Testis (tissue), 3 donors: Measurements from ENCODE around the gene GPR42. TPM values are rescaled to one million over a fixed set of nuclear protein-coding genes. Genes with fewer than 3 reads are reported as not detected.
"Not testable (repeated sequence)": the region's sequence is repeated elsewhere in the genome, so short reads cannot be mapped to it uniquely, and the experiment has no call there.

ENCODE experiments used
- DNase-seq: peaks from one replicate; pipeline ENCODE4 v3.0.0-alpha.2; 2019
- H3K27ac ChIP-seq, 2 donors: fragments of 200-600 bp; sonication (generic); one replicate each; pipeline ENCODE4 v1.5.1; 2019
- H3K27me3 ChIP-seq: fragments of 200-600 bp; sonication (generic); one replicate; pipeline ENCODE4 v1.5.1; 2019
- H3K36me3 ChIP-seq: fragments of 200-600 bp; sonication (generic); one replicate; pipeline ENCODE4 v1.5.1; 2017; ENCODE audit warnings: low read depth; ENCODE audit errors: missing control alignments
- H3K4me1 ChIP-seq: fragments of 200-600 bp; sonication (generic); one replicate; pipeline ENCODE4 v1.5.1; 2019
- H3K4me3 ChIP-seq, 2 donors: fragments of 200-600 bp; sonication (generic); one replicate each; pipeline ENCODE4 v1.5.1; 2017 to 2019
- H3K9me3 ChIP-seq: fragments of 200-600 bp; sonication (generic); one replicate; pipeline ENCODE4 v1.5.1; 2017
- CTCF ChIP-seq, 3 experiments: fragments of 450-650 bp in 2 of 3; fragments of 200-600 bp in 1 of 3; sonication (generic) in 1 of 3; IDR thresholded peaks; one replicate each; pipeline ENCODE4 v1.5.1; 2016 to 2019; ENCODE audit warnings: antibody characterized with exemption in 3 of 3, mild to moderate bottlenecking in 2 of 3, moderate library complexity in 1 of 3
- POLR2A ChIP-seq: fragments of 450-650 bp; IDR thresholded peaks from one replicate; pipeline ENCODE4 v1.6.1; 2017; ENCODE audit warnings: antibody characterized with exemption, mild to moderate bottlenecking, moderate library complexity
- WGBS, 2 donors: methylation state at CpG; one replicate each; pipeline ENCODE4 v1.1.5; 2018; 5-methylcytosine and 5-hydroxymethylcytosine counted together
- intact Hi-C: fragments of 100-400 bp; cut with DNase I; formaldehyde crosslinking; loops from one replicate; pipeline ENCODE4 v1.15.1; 2023; ENCODE audit warnings: low total_unique reads
- polyA plus RNA-seq: library from polyadenylated mRNA; stranded (reverse); fragments of 350-450 nt; fragmentation: Illumina TruSeq; extraction: RNeasy Lipid Tissue Mini Kit (QIAGEN cat#74804); gene quantifications from one replicate; pipeline ENCODE4 v1.2.3, GENCODE V29; 2014; ENCODE audit warnings: low read depth, low replicate concordance; ENCODE audit not compliant: insufficient read depth
- total RNA-seq, 2 donors: library from RNA; depleted of rRNA; stranded (reverse); fragments of >200 nt; gene quantifications; one replicate each; pipeline ENCODE4 v1.2.3, GENCODE V29; 2016

GPR42 gene
- total and polyA plus RNA-seq, 3 donors from 2014 or later: not detected

- TF ChIP-seq POLR2A (no peak), CTCF (IDR thresholded peaks at IDR 0.05) (no peak)
- Histone ChIP-seq H3K4me1 (no peaks in the 10 kb centered on the region), H3K27me3 (no peaks in the 10 kb centered on the region), H3K27ac (no peak overlapping the region), H3K9me3 (no peaks in the 10 kb centered on the region), H3K4me3 (no peak overlapping the region), H3K36me3 (no peaks in the 10 kb centered on the region)
- intact Hi-C loops: no loop called here
- WGBS, 2 donors: 71 to 87% methylated on average over 1 of the region's 1 CpG
- no peak for DNase-seq
These were observed 2.5 kb upstream of the GPR42 start for GRCh38 chr19:35368378-35368777.

DNA sequence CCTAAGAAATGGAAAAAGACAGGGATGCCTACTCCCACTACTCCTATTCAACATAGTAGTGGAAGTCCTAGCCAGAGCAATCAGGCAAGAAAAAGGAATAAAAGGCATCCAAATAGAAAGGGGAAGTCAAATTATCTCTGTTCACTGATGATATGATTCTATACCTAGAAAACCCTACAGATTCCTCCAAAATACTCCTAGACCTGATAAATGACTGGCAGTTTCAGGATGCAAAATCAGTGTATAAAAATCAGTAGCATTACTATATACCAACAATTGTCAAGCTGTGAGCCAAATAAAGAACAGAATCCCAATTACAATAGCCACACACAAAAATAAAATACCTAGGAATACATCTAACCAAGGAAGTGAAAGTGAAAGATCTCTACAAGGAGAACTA is 1.3 kb upstream of the GPR42 start:
- Histone ChIP-seq H3K4me1 (no peaks in the 10 kb centered on the region), H3K27me3 (no peaks in the 10 kb centered on the region), H3K36me3 (no peaks in the 10 kb centered on the region), H3K27ac (no peak overlapping the region), H3K9me3 (no peaks in the 10 kb centered on the region), H3K4me3 (no peak overlapping the region)
- no peak for TF ChIP-seq POLR2A
- no peak for TF ChIP-seq CTCF (IDR thresholded peaks at IDR 0.05)
- DNase-seq: no peak
- intact Hi-C loops: no loop called here

DNA sequence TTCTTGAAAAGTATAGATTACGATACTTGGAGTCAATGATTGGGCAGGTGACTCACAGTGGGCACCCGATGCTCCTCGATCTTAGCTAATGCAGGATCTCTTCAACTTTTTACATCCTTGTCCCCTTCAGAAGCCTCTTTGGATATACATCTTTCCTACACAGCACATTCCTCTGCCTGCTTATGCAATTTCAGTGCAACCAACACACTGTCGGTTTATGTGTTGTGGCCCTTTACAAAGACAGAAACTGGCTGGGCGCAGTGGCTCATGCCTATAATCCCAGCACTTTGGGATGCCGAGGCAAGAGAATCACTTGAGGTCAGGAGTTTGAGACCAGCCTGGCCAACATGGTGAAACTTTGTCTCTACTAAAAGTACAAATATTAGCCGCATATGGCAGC is 2.6 kb downstream of the GPR42 start:
- Histone ChIP-seq H3K9me3 (no peaks in the 10 kb centered on the region), H3K4me3 (no peak overlapping the region), H3K36me3 (no peaks in the 10 kb centered on the region), H3K27me3 (no peaks in the 10 kb centered on the region), H3K4me1 (no peaks in the 10 kb centered on the region), H3K27ac (no peak overlapping the region)
- no peak for DNase-seq
- 86 to 98% methylated on average over 7 of the region's 7 CpGs for WGBS, 2 donors
- intact Hi-C loops: no loop called here
- TF ChIP-seq CTCF (IDR thresholded peaks at IDR 0.05) (no peak), POLR2A (no peak)

GRCh38 chr19:35374031-35374430 is 3.2 kb downstream of the GPR42 start:
- H3K9me3 ChIP-seq, DNase-seq, H3K4me1 ChIP-seq, H3K36me3 ChIP-seq, H3K4me3 ChIP-seq, H3K27ac ChIP-seq, intact Hi-C loops, H3K27me3 ChIP-seq: not testable (repeated sequence)

- WGBS, 2 donors: 87 to 90% methylated on average over 12 of the region's 12 CpGs
- H3K36me3 ChIP-seq: no peaks in the 10 kb centered on the region
- H3K27ac ChIP-seq: no peak overlapping the region
- intact Hi-C loops: no loop called here
- DNase-seq: no peak
- no peak overlapping the region for H3K4me3 ChIP-seq
- H3K4me1 ChIP-seq: no peaks in the 10 kb centered on the region
- H3K9me3 ChIP-seq: no peaks in the 10 kb centered on the region
- H3K27me3 ChIP-seq: no peaks in the 10 kb centered on the region
- TF ChIP-seq CTCF (IDR thresholded peaks at IDR 0.05): no peak
- no peak for TF ChIP-seq POLR2A
These were observed 4.8 kb downstream of the GPR42 start for GRCh38 chr19:35375505-35376307.
